Activated CD4-positive, alpha-beta T cell treated with anti-CD3 and anti-CD28 coated beads, Interleukin-2, amount 50 U/mL, for 48 hours (primary cell): ENCODE data around the gene UNC93A.
"Not testable (repeated sequence)": the region's sequence is repeated elsewhere in the genome, so short reads cannot be mapped to it uniquely, and the experiment has no call there.

ENCODE experiments used
- DNase-seq, 2 experiments: peaks; one replicate each; pipeline ENCODE4 v3.0.0-alpha.2; 2020

UNC93A gene

DNA sequence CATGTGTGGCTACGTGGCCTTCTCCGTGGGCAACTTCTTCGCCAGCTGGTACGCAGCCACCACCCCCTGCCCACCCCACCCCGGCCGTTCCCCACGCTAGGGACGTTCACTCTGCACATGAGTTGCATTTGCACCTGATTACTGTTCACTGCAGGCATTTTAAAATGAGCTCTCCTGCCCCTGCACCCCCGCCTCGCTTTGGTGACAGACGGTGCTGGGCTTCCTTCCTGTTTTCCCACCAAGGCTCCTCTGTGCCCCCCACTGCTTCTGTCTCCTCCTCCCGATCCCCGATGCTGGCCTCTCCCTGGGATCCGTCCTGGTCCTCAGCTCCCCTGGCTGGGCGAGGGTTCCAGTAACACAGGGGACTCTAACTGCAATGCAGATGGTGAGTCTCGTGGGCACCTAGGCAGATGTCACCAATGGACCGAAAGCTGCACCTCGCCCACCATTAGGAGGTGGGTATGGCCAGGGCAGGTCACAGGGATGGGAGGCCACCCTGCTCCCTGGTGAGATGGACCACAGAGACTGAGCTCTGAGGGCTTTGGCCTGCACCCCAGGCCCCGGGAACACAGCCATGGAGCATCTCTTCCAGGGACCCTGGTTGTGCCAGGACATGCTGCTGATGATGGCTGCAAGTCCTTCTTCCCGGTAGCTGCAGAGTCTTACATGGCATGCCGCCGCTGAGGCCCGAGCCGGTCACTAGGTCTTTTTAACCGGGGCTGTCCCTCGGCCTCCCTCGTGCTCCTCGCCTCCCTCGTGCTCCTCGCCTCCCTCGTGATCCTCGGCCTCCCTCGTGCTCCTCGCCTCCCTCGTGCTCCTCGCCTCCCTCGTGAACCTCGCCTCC lies 3.8 kb downstream of the UNC93A start:
- no peak for DNase-seq

DNA sequence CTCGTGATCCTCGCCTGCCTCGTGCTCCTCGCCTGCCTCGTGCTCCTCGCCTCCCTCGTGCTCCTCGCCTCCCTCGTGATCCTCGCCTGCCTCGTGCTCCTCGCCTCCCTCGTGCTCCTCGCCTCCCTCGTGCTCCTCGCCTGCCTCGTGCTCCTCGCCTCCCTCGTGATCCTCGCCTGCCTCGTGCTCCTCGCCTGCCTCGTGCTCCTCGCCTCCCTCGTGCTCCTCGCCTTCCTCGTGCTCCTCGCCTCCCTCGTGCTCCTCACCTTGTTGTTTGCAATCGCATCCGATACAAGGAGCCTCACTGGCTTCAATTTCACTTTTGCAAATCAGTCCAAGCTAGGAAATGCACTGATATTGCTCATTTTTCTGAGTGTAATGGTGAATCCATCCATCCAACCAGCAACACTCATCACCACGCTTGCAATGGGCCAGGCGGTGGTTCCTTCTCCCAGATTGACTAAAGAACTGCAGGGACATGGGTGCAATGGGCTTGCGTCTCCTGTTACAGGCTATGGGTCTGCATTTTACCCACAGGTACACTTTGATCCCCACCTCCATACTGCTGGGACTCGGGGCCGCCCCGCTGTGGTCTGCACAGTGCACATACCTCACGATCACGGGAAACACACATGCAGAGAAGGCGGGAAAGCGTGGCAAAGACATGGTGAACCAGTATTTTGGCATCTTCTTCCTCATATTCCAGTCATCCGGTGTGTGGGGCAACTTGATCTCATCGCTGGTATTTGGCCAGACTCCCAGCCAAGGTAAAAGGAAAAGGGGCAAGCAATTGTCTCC lies 4.6 kb downstream of the UNC93A start:
- no peak for DNase-seq

- DNase-seq = no peak
Observed at GRCh38 chr6:167296293-167296690, 5.2 kb downstream of the UNC93A start.

- no peak for DNase-seq
Observed at GRCh38 chr6:167296902-167297301, 5.8 kb downstream of the UNC93A start.

GRCh38 chr6:167298127-167298526 lies 7.0 kb downstream of the UNC93A start:
- no peak for DNase-seq

DNA sequence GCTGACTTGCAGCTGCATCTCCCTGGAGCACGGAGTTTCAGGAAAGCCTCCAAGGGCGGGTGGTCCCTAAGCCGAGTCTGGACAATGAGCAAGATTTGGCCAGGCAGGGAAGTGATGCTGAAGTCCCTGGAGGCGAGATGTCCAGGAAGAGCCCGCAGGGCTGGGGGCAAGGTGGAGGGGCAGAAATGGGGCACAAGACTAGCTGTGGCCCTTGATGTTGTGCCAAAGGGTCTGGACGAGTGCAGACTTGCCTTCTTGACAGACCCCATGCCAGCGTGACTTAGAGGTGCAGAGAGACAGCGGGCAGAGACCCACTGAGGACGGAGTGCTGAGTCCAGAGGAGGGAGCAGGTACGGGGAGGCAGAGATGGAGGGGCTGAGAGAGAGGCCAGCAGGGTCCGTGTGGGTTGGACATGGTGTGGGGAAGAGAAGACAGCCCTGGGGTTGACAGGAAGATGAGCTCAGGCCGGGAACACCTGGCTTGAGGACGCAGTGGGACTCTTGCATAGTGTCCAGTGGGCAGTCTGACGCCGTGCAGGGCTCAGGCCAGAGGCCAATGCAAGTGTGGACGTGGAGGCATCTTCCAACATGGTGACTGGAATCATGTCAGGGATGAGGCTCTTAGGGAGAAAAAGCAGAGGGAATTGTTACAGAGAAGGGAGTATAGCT lies 8.7 kb downstream of the UNC93A start:
- no peak for DNase-seq

DNA sequence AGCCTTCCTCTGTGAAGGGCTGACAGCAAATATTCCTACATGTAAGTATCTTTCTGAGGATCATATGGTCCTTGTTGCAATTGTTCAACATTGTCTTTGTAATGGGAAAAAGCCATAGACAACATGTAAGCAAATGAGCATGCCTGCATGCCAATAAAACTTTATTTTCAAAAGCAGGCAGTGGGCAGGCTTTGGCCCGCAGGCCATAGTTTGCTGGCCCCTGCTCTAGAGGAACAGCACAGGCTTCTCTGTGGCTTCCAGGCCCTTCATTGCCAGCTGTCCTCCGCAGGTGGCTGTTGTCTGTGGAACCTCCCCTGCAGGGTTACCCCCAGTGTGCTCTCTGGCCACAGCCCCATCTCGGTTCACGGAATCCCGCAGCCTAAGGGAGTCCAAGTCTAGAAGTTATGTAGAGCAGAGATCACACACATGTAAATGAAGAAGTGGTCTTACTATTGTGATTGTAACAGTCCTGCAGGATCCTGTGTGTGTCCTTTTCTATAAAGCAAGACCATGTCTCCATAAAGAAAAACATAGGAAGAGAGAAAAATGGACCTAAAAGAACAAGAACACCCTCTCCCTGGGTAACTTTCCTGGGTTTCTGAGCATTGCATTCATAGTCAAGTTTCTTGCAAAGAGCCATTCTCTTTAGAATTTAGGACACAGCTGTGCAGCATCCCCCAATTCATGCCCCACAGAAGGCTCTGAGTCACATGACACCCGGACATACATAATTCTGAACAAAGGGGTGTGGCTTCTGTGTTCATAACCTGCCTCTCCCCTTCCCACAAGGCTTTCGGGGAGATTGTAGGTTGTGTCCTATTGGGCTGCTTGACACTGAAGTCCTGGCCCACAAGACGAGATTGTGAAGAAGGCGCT lies 10.0 kb downstream of the UNC93A start:
- no peak for DNase-seq

- no peak for DNase-seq
Observed at GRCh38 chr6:167302074-167302473, 11.0 kb downstream of the UNC93A start.

- no peak for DNase-seq
Observed at GRCh38 chr6:167302796-167303195, 11.7 kb downstream of the UNC93A start.

GRCh38 chr6:167303675-167304625 lies 12.8 kb downstream of the UNC93A start:
- DNase-seq = no peak

- DNase-seq = no peak
Observed at GRCh38 chr6:167304912-167305311, 13.8 kb downstream of the UNC93A start.

DNA sequence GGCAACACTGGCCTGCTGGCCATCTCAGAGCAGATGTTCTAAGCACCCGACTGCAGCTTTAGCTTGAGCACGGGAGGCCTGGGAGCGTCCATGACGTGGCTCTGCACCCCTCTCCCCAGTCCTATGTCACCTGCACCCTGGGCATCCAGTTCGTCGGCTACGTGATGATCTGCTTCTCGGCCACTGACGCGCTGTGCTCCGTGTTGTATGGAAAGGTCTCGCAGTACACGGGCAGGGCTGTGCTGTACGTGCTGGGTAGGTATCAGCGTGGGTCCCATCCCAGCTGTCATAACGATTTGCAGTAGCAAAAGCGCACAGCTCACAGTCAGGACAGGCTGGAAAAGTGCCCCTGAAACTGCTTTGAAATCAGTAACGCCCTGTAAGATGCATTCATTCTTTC lies 14.7 kb downstream of the UNC93A start:
- no peak for DNase-seq

DNA sequence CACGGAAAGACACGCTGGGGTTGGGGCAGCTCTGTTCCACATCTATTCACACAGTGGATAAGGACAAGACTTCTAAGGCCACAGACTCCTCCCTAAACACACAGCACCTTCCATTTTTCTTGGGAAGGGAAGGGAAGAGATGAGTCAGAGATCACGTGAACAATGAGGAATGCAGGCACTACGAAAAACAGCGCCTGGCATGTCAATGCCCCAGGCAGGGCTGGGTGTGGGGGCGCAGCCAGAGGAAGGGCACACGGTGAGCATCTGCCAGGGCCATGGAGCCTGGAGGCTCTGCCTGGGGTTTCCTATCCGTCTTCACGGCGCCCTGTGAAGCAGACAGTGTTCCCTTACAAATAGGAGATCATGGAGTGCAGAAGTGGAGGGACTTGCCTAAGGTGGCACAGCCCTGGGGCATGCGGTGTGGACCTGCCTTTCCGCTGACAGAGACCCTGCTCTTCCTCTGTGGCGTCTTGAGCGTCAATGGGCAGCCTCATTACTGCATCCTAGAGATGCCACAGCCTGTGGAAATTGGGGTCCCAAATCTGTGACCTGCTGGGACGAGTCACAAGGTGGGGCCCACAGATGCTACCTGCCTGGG lies 15.4 kb downstream of the UNC93A start:
- no peak for DNase-seq

DNA sequence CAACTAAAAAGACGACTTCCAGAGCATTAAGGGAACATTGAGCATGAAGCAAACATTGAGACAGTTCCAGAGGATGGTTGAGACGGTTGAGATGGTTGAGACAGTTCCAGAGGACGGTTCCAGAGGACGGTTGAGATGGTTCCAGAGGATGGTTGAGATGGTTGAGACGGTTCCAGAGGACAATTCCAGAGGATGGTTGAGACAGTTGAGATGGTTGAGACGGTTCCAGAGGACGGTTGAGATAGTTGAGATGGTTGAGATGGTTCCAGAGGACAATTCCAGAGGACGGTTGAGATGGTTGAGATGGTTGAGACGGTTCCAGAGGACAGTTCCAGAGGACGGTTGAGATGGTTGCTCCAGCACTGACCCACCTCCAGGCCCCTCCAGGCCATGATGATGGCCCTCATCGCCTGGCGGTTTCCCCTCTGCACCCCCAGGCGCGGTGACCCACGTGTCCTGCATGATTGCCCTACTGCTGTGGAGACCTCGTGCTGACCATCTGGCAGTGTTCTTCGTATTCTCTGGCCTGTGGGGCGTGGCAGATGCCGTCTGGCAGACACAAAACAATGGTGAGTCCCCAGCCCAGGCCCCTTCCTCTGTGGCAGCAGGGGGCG lies 16.3 kb downstream of the UNC93A start:
- DNase-seq = no peak

DNA sequence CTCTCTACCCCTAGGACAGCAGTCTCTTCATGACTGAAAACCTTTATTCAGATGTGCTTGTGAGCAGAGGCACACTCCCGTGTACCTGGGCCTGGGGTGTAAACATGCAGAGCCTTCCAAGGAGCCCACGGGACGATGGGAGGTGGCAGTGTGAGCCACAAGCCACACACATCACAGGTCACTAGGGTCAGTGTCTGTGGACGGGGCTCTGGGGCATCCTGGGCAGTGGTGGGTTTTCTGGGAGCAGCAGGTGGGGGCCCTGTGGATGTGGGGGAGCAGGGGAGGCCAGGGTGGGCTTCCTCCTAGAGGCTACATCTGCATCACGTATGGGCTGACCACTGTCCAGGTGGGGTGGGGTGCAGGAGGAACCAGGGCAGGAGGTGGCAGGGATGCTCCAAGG lies 17.1 kb downstream of the UNC93A start:
- no peak for DNase-seq

DNA sequence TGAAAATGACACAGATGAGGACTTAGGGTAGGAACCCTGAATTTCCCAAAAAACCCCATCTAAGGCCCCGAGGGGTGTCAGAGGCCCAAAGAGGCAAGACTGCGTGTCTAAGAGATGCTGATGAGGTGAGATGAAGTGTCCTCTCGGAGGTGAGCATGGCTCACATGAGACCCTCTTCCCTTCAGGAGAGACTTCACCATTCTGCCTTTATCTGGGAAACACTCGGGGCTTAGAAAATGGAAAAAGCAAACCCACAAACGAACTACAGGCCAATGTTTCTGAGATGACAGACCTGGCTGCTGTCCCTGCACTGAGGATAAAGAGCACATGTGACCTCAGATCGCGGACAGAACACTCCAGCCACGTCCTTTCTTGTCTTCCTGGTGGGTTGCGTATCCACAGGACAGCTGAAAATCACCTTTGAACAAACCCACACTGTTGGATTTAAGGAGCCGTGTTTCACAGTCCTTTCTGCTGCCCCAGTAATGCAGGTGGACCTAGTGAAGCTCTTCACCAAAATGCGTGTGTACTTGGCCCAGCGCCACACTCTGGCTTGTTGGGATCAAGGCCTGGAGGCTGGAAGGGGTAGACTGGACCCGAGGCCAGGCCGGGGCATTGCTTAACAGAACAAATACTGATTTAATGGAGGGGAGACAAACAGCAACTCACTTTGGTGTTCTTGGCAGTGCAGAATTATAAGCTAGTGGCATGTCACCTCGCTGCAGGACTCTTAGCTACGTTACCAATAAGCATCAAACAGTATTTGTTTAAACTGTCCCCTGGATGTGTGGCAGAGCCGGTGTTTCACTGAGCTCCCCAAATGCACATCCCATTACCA lies 18.5 kb downstream of the UNC93A start:
- not testable (repeated sequence) for DNase-seq

GRCh38 chr6:167311286-167311685 lies 20.2 kb downstream of the UNC93A start:
- no peak for DNase-seq

DNA sequence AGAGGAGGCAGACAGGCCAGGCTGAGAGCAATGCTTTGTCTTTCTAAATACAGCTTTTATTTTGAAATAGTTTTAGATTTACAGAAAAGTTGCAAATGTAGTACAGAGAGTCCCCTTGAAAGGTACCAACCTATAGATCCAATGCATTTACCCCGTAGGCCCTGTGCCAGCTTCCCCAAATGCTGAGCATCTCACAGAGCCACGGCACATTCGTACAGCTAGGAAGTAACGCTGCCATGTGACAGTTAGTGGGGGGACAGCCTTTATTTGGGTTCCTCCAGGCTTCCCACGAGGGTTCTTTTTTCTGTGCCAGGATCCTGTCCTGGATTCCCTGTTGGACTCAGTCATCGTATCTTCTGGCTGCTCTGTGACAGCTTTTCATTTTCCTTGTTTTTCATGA lies 20.6 kb downstream of the UNC93A start:
- not testable (repeated sequence) for DNase-seq

GRCh38 chr6:167314180-167314821 lies 23.2 kb downstream of the UNC93A start:
- no peak for DNase-seq
